ENCODE measurements around the gene CAPN5. TPM values are rescaled to one million over a fixed set of nuclear protein-coding genes. Genes with fewer than 3 reads are reported as not detected.

Gene CAPN5
- total and polyA plus RNA-seq, 2 of the 8 experiments (the other 6 are each of a cell fraction or from before 2014, with no cell fraction given) = 21.5 to 22.4 TPM

Other genes starting within 250 kb of the CAPN5 start
- gene ACER3, start 206.1 kb upstream of the CAPN5 start, total RNA-seq (2021; fragmentation: NEBNext Ultra II Directional; extraction: Animal tissue kit (Norgen Biotek cat#: 25700)) = 16.2 and 17.1 TPM in 2 replicates
- gene ACER3, start 206.1 kb upstream of the CAPN5 start, polyA plus RNA-seq (2011; rRNA removed) = 3.5 and 5.7 TPM in 2 replicates
- not detected in 2 replicates for gene B3GNT6, start 32.6 kb upstream of the CAPN5 start, total RNA-seq (2021; fragmentation: NEBNext Ultra II Directional; extraction: Animal tissue kit (Norgen Biotek cat#: 25700))
- gene B3GNT6, start 32.6 kb upstream of the CAPN5 start, polyA plus RNA-seq (2011; rRNA removed) = 0.02 TPM in 1 of 2 replicates, not detected in the other
- 0.75 TPM in 1 of 2 replicates, not detected in the other for gene OMP, start 35.9 kb downstream of the CAPN5 start, total RNA-seq (2021; fragmentation: NEBNext Ultra II Directional; extraction: Animal tissue kit (Norgen Biotek cat#: 25700))
- gene OMP, start 35.9 kb downstream of the CAPN5 start, polyA plus RNA-seq (2011; rRNA removed) = not detected in 2 replicates
- 1.9 and 2.4 TPM in 2 replicates for gene MYO7A, start 61.3 kb downstream of the CAPN5 start, total RNA-seq (2021; fragmentation: NEBNext Ultra II Directional; extraction: Animal tissue kit (Norgen Biotek cat#: 25700))
- 1.5 and 1.9 TPM in 2 replicates for gene MYO7A, start 61.3 kb downstream of the CAPN5 start, polyA plus RNA-seq (2011; rRNA removed)
- gene GDPD4, start 234.7 kb downstream of the CAPN5 start, total RNA-seq (2021; fragmentation: NEBNext Ultra II Directional; extraction: Animal tissue kit (Norgen Biotek cat#: 25700)) = not detected in 2 replicates
- gene GDPD4, start 234.7 kb downstream of the CAPN5 start, polyA plus RNA-seq (2011; rRNA removed) = not detected in 2 replicates